HepG2 (cell line): ENCODE results near the gene CCDC201. TPM values are rescaled to one million over a fixed set of nuclear protein-coding genes. Genes with fewer than 3 reads are reported as not detected.

ENCODE experiments used
- CBFB ChIP-seq: sonication (generic); formaldehyde crosslinking; IDR thresholded peaks from 2 replicates; pipeline ENCODE4 v1.4.0; 2020; ENCODE audit warnings: missing genetic modification reagents
- EHMT2 ChIP-seq: fragments of 200-600 bp; sonication (generic); IDR thresholded peaks from 2 replicates; pipeline ENCODE4 v1.7.0; 2017; ENCODE audit warnings: antibody characterized with exemption, low read depth, low read length, borderline replicate concordance
- JUNB ChIP-seq: sonication (generic); formaldehyde crosslinking; IDR thresholded peaks from 2 replicates; pipeline ENCODE4 v1.8.0; 2022; ENCODE audit warnings: missing genetic modification reagents, mild to moderate bottlenecking, borderline replicate concordance
- NFIB ChIP-seq: sonication (generic); formaldehyde crosslinking; IDR thresholded peaks from 2 replicates; pipeline ENCODE4 v1.9.0; 2021; ENCODE audit warnings: missing genetic modification reagents, mild to moderate bottlenecking, borderline replicate concordance
- THAP9 ChIP-seq: sonication (generic); formaldehyde crosslinking; IDR thresholded peaks from 2 replicates; pipeline ENCODE4; 2020; ENCODE audit warnings: missing genetic modification reagents, mild to moderate bottlenecking, borderline replicate concordance
- TOE1 ChIP-seq: sonication (generic); formaldehyde crosslinking; IDR thresholded peaks from 2 replicates; pipeline ENCODE4 v1.4.0; 2020; ENCODE audit warnings: mild to moderate bottlenecking, missing genetic modification reagents
- ZEB1 ChIP-seq: IDR thresholded peaks from 2 replicates; pipeline ENCODE4 v1.6.1; 2012; ENCODE audit warnings: mild to moderate bottlenecking, low read depth, inconsistent platforms; ENCODE audit not compliant: insufficient replicate concordance
- ZFP1 ChIP-seq: IDR thresholded peaks from 2 replicates; pipeline ENCODE4 v1.6.1; 2016
- ZFP36L1 ChIP-seq: sonication (generic); formaldehyde crosslinking; IDR thresholded peaks from 2 replicates; pipeline ENCODE4 v1.8.0; 2022; ENCODE audit warnings: mild to moderate bottlenecking, missing genetic modification reagents, moderate library complexity
- ZNF17 ChIP-seq: sonication (generic); formaldehyde crosslinking; IDR thresholded peaks from 2 replicates; pipeline ENCODE4 v1.5.0; 2020; ENCODE audit warnings: mild to moderate bottlenecking, missing genetic modification reagents
- ZNF225 ChIP-seq: sonication (generic); formaldehyde crosslinking; IDR thresholded peaks from 2 replicates; pipeline ENCODE4 v1.4.0; 2020; ENCODE audit warnings: mild to moderate bottlenecking, missing genetic modification reagents
- ZNF652 ChIP-seq: IDR thresholded peaks from 2 replicates; pipeline ENCODE4 v1.6.1; 2016; ENCODE audit warnings: low read depth, borderline replicate concordance
- ZNF781 ChIP-seq: sonication (generic); formaldehyde crosslinking; IDR thresholded peaks from 2 replicates; pipeline ENCODE4 v1.5.1; 2020; ENCODE audit warnings: borderline replicate concordance, mild to moderate bottlenecking, missing genetic modification reagents; ENCODE audit errors: not compliant biosample characterization
- ZNF83 ChIP-seq: sonication (generic); formaldehyde crosslinking; IDR thresholded peaks from 2 replicates; pipeline ENCODE4 v1.4.0; 2020; ENCODE audit warnings: missing genetic modification reagents, mild to moderate bottlenecking, borderline replicate concordance
- ZNF891 ChIP-seq: sonication (generic); formaldehyde crosslinking; IDR thresholded peaks from 2 replicates; pipeline ENCODE4 v1.5.0; 2020; ENCODE audit warnings: mild to moderate bottlenecking, missing genetic modification reagents
- polyA plus RNA-seq, 8 experiments: library from polyadenylated mRNA; depleted of rRNA in 3 of 8; stranded (reverse) in 7 of 8; unstranded in 1 of 8; fragments of >200 nt; fragmentation: Illumina TruSeq in 4 of 8; extraction: Trizol in 4 of 8; gene quantifications; 2 replicates each; pipeline versions ENCODE4 v1.2.1 to v1.2.3, GENCODE V29; 2011 to 2016; ENCODE audit warnings: low read depth in 4 of 8, missing spikeins in 1 of 8, mixed read lengths in 1 of 8; ENCODE audit not compliant: insufficient read depth in 1 of 8
- total RNA-seq, 5 experiments: library from RNA; depleted of rRNA; stranded (reverse); fragments of >200 nt; fragmentation: Illumina TruSeq; extraction: Trizol; gene quantifications; 2 replicates each; pipeline ENCODE4 v1.2.3, GENCODE V29; 2016; ENCODE audit warnings: low read depth in 1 of 5
- TF ChIP-seq, protein P1 (sequence below): sonication (generic); formaldehyde crosslinking; IDR thresholded peaks from 2 replicates; pipeline ENCODE4 v1.4.0; 2020; ENCODE audit warnings: missing genetic modification reagents, borderline replicate concordance
- TF ChIP-seq, protein P2 (sequence below): sonication (generic); formaldehyde crosslinking; IDR thresholded peaks from 2 replicates; pipeline ENCODE4 v1.5.1; 2020; ENCODE audit warnings: mild to moderate bottlenecking, missing genetic modification reagents, moderate library complexity

CCDC201 gene
- total and polyA plus RNA-seq, 2 of the 13 experiments (the other 11 are each of a cell fraction or from before 2014, with no cell fraction given), result 0.92 TPM; not detected in 1

- TF ChIP-seq THAP9 (no peak), ZNF225 (CRISPR knock-in tag) (no peak), TOE1 (no peak), ZNF891 (CRISPR knock-in tag) (0 out of 2 replicates have a peak, but pooled peaks have one; percentile 52), JUNB (no peak), ZFP1 (CRISPR knock-in tag) (no peak; the same call in 1 of the 2 replicates), EHMT2 (no peak), ZFP36L1 (peak; percentile 61; the same call in 1 of the 2 replicates), ZEB1 (no peak), ZNF83 (no peak), NFIB (no peak), ZNF781 (CRISPR knock-in tag) (no peak), ZNF652 (0 out of 2 replicates have a peak, but pooled peaks have one; percentile 8), ZNF17 (no peak), CBFB (CRISPR knock-in tag) (no peak)
- TF ChIP-seq, protein P1, sequence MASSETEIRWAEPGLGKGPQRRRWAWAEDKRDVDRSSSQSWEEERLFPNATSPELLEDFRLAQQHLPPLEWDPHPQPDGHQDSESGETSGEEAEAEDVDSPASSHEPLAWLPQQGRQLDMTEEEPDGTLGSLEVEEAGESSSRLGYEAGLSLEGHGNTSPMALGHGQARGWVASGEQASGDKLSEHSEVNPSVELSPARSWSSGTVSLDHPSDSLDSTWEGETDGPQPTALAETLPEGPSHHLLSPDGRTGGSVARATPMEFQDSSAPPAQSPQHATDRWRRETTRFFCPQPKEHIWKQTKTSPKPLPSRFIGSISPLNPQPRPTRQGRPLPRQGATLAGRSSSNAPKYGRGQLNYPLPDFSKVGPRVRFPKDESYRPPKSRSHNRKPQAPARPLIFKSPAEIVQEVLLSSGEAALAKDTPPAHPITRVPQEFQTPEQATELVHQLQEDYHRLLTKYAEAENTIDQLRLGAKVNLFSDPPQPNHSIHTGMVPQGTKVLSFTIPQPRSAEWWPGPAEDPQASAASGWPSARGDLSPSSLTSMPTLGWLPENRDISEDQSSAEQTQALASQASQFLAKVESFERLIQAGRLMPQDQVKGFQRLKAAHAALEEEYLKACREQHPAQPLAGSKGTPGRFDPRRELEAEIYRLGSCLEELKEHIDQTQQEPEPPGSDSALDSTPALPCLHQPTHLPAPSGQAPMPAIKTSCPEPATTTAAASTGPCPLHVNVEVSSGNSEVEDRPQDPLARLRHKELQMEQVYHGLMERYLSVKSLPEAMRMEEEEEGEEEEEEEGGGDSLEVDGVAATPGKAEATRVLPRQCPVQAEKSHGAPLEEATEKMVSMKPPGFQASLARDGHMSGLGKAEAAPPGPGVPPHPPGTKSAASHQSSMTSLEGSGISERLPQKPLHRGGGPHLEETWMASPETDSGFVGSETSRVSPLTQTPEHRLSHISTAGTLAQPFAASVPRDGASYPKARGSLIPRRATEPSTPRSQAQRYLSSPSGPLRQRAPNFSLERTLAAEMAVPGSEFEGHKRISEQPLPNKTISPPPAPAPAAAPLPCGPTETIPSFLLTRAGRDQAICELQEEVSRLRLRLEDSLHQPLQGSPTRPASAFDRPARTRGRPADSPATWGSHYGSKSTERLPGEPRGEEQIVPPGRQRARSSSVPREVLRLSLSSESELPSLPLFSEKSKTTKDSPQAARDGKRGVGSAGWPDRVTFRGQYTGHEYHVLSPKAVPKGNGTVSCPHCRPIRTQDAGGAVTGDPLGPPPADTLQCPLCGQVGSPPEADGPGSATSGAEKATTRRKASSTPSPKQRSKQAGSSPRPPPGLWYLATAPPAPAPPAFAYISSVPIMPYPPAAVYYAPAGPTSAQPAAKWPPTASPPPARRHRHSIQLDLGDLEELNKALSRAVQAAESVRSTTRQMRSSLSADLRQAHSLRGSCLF, result no peak; the same call in 1 of the 2 replicates
- TF ChIP-seq, protein P2, sequence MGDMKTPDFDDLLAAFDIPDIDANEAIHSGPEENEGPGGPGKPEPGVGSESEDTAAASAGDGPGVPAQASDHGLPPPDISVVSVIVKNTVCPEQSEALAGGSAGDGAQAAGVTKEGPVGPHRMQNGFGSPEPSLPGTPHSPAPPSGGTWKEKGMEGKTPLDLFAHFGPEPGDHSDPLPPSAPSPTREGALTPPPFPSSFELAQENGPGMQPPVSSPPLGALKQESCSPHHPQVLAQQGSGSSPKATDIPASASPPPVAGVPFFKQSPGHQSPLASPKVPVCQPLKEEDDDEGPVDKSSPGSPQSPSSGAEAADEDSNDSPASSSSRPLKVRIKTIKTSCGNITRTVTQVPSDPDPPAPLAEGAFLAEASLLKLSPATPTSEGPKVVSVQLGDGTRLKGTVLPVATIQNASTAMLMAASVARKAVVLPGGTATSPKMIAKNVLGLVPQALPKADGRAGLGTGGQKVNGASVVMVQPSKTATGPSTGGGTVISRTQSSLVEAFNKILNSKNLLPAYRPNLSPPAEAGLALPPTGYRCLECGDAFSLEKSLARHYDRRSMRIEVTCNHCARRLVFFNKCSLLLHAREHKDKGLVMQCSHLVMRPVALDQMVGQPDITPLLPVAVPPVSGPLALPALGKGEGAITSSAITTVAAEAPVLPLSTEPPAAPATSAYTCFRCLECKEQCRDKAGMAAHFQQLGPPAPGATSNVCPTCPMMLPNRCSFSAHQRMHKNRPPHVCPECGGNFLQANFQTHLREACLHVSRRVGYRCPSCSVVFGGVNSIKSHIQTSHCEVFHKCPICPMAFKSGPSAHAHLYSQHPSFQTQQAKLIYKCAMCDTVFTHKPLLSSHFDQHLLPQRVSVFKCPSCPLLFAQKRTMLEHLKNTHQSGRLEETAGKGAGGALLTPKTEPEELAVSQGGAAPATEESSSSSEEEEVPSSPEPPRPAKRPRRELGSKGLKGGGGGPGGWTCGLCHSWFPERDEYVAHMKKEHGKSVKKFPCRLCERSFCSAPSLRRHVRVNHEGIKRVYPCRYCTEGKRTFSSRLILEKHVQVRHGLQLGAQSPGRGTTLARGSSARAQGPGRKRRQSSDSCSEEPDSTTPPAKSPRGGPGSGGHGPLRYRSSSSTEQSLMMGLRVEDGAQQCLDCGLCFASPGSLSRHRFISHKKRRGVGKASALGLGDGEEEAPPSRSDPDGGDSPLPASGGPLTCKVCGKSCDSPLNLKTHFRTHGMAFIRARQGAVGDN, result peak; percentile 50
These were observed 17.4 kb upstream of the CCDC201 start (continued) for GRCh38 chr7:45890125-45890901.
